SH-SY5Y (cell line): ENCODE data around the gene ETS2.

Source experiments
- GATA2 ChIP-seq: IDR thresholded peaks from 2 replicates; pipeline ENCODE4 v1.6.1; 2011; ENCODE audit warnings: mild to moderate bottlenecking, low read depth, low read length
- GATA3 ChIP-seq: IDR thresholded peaks from 2 replicates; pipeline ENCODE4 v1.6.1; 2011; ENCODE audit warnings: low read depth, mild to moderate bottlenecking, low read length, moderate library complexity

DNA sequence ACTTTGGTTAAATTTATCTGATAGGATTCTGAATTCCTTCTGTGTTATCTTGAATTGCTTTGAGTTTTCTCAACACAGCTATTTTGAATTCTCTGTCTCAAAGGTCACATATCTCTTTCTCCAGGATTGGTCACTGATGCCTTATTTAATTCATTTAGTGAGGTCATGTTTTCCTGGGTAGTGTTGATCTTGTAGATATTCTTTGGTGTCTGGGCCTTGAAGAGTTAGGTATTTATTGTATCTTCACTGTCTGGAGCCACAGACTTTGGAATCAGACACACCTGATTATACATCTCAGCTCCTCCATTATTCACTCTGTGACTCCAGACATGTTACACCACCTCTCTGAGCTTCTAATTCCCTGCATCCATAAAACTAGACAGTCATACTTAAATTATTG, 34.2 kb upstream of the ETS2 start:
- TF ChIP-seq GATA2 (no peak), GATA3 (no peak)
